IMR-90 (cell line): ENCODE data around the gene DICER1.

Source experiments
- CEBPB ChIP-seq: IDR thresholded peaks from 2 replicates; pipeline ENCODE4 v1.6.1; 2012; ENCODE audit warnings: low read depth, low read length, improper control_type of control experiment
- CHD1 ChIP-seq: IDR thresholded peaks from 2 replicates; pipeline ENCODE4 v1.6.1; 2012; ENCODE audit warnings: low read depth, low read length, improper control_type of control experiment
- CTCF ChIP-seq: conservative IDR thresholded peaks from 2 replicates; pipeline ENCODE4 v1.5.1; 2012; ENCODE audit warnings: mild to moderate bottlenecking, low read depth, low read length, improper control_type of control experiment
- ELK1 ChIP-seq: fragments of 150-350 bp; IDR thresholded peaks from 2 replicates; pipeline ENCODE4 v1.6.1; 2016; ENCODE audit warnings: low read depth, mild to moderate bottlenecking, low read length, moderate library complexity, borderline replicate concordance
- NFE2L2 ChIP-seq: fragments of 150-350 bp; IDR thresholded peaks from 2 replicates; pipeline ENCODE4 v1.6.1; 2016; ENCODE audit warnings: low read depth, mild to moderate bottlenecking, low read length
- POLR2A ChIP-seq: IDR thresholded peaks from 2 replicates; pipeline ENCODE4 v1.6.1; 2012; ENCODE audit warnings: mild to moderate bottlenecking, low read depth, low read length
- RAD21 ChIP-seq: IDR thresholded peaks from 2 replicates; pipeline ENCODE4 v1.6.1; 2012; ENCODE audit warnings: low read length, improper control_type of control experiment
- RFX5 ChIP-seq: IDR thresholded peaks from 2 replicates; pipeline ENCODE4 v1.8.0; 2012; ENCODE audit warnings: low read depth, mild to moderate bottlenecking, low read length, moderate library complexity
- SMC3 ChIP-seq: fragments of 150-350 bp; IDR thresholded peaks from 2 replicates; pipeline ENCODE4 v1.6.1; 2016; ENCODE audit warnings: low read depth, mild to moderate bottlenecking, antibody characterized with exemption, low read length, moderate library complexity
- USF2 ChIP-seq: fragments of 150-350 bp; IDR thresholded peaks from 2 replicates; pipeline ENCODE4 v1.6.1; 2017; ENCODE audit warnings: mild to moderate bottlenecking, antibody characterized with exemption, low read length, low read depth

- no peak for TF ChIP-seq CTCF
- TF ChIP-seq CHD1, result no peak
- no peak for TF ChIP-seq RAD21
- TF ChIP-seq POLR2A, result no peak
- TF ChIP-seq SMC3, result no peak
- no peak for TF ChIP-seq NFE2L2
- no peak for TF ChIP-seq CEBPB
- no peak for TF ChIP-seq RFX5
- TF ChIP-seq ELK1, result no peak
- no peak for TF ChIP-seq USF2
Measured at GRCh38 chr14:95198320-95198719, 41.0 kb upstream of the DICER1 start.
